Measurements from ENCODE around the gene ADAMTS17. TPM values are rescaled to one million over a fixed set of nuclear protein-coding genes. Genes with fewer than 3 reads are reported as not detected.

ADAMTS17 gene
- total and polyA plus RNA-seq, 4 donors = 0.28 to 46.9 (median 9.1) TPM

DNA sequence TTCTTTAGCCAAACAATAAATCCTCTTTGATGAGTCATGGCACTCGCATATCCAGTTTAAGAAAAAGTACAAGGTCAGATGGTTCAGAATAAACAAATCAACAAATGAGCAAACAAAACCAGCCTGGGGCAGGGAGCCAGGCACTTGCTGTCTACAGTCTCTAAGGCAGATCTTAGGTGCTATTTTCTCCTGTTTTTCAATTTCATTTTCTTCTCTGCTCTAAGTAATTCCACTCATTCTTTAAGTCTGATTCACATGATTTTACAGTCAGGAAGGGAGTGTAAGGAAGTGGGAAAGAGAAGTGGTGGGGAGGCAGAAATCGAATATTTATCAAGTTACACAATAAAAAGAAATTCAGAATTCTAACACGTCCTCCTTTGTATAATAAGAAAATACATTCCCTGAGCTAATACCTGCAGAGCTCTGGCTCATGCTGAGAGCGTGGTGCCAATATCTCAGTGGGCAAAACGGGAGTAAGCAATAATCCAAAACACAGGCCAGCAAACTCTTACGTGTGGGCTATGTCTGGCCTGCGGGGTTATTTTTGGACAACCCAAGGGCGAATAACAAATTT lies 298.6 kb downstream of the ADAMTS17 start:
- H3K4me3 ChIP-seq (ENCODE audit: low read depth in 1 of 3, low read length in 3 of 3) = no peak overlapping the region
- peaks cover 0 to 7% (median 4%) of the 10 kb centered on the region in 4 donors for H3K4me1 ChIP-seq (ENCODE audit: control insufficient read depth in 4 of 4, insufficient read depth in 4 of 4, low read length in 3 of 4)
- peak in 1 of 2 donors; percentile 14 for TF ChIP-seq JUND (IDR thresholded peaks at IDR 0.05)
- no peak for TF ChIP-seq HNF4A (conservative IDR thresholded peaks at IDR 0.05)
- TF ChIP-seq YY1 (IDR thresholded peaks at IDR 0.05) = no peak
- TF ChIP-seq, protein P1, sequence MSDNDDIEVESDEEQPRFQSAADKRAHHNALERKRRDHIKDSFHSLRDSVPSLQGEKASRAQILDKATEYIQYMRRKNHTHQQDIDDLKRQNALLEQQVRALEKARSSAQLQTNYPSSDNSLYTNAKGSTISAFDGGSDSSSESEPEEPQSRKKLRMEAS (IDR thresholded peaks at IDR 0.05) = no peak
- TF ChIP-seq, protein P2, sequence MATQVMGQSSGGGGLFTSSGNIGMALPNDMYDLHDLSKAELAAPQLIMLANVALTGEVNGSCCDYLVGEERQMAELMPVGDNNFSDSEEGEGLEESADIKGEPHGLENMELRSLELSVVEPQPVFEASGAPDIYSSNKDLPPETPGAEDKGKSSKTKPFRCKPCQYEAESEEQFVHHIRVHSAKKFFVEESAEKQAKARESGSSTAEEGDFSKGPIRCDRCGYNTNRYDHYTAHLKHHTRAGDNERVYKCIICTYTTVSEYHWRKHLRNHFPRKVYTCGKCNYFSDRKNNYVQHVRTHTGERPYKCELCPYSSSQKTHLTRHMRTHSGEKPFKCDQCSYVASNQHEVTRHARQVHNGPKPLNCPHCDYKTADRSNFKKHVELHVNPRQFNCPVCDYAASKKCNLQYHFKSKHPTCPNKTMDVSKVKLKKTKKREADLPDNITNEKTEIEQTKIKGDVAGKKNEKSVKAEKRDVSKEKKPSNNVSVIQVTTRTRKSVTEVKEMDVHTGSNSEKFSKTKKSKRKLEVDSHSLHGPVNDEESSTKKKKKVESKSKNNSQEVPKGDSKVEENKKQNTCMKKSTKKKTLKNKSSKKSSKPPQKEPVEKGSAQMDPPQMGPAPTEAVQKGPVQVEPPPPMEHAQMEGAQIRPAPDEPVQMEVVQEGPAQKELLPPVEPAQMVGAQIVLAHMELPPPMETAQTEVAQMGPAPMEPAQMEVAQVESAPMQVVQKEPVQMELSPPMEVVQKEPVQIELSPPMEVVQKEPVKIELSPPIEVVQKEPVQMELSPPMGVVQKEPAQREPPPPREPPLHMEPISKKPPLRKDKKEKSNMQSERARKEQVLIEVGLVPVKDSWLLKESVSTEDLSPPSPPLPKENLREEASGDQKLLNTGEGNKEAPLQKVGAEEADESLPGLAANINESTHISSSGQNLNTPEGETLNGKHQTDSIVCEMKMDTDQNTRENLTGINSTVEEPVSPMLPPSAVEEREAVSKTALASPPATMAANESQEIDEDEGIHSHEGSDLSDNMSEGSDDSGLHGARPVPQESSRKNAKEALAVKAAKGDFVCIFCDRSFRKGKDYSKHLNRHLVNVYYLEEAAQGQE (IDR thresholded peaks at IDR 0.05) = no peak
- no peak for TF ChIP-seq NR2F2 (IDR thresholded peaks at IDR 0.05)
- no peak for TF ChIP-seq GABPA (IDR thresholded peaks at IDR 0.05 in 1 of 2, conservative IDR thresholded peaks at IDR 0.05 in 1 of 2)
- TF ChIP-seq RXRA (IDR thresholded peaks at IDR 0.05) = no peak
- H3K36me3 ChIP-seq (ENCODE audit: control insufficient read depth in 4 of 4, insufficient read depth in 3 of 4, low read depth in 1 of 4, low read length in 3 of 4) = peaks cover 0 to 9% (median 0%) of the 10 kb centered on the region in 4 donors
- WGBS = 70% methylated on average over 8 of the region's 8 CpGs
- H3K9me3 ChIP-seq (ENCODE audit: control insufficient read depth in 4 of 4, low read length in 3 of 4) = no peaks in the 10 kb centered on the region
- no peak overlapping the region for H3K27ac ChIP-seq (ENCODE audit: low read depth in 1 of 2, low read length in 2 of 2)
- H3K27me3 ChIP-seq (ENCODE audit: control insufficient read depth in 4 of 4, insufficient read depth in 4 of 4, low read length in 3 of 4) = no peaks in the 10 kb centered on the region
- DNase-seq (ENCODE audit: low spot score) = no peak
- H3K9ac ChIP-seq (ENCODE audit: low read depth in 1 of 2, low read length in 2 of 2) = no peak overlapping the region

DNA sequence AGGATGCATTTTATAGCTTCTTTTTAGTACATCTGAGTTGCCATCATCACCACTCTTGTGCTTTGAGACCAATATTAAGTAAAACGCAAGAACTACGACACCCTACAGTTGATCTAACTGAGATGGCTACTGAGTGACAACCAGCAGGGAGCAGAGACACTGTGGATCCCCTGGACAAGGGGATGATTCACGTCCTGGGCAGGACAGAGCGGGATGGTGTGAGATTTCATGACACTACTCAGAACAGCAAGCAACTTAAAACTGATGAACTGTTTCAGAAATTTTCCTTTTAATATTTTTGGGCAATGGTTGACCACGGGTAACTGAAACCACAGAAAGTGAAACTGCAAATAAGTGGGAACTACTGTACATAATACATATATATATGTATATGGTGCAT lies 299.2 kb downstream of the ADAMTS17 start:
- 90% methylated on average over 5 of the region's 5 CpGs for WGBS
- Histone ChIP-seq H3K4me3 (ENCODE audit: low read depth in 1 of 3, low read length in 3 of 3) (no peak overlapping the region), H3K27ac (ENCODE audit: low read depth in 1 of 2, low read length in 2 of 2) (no peak overlapping the region)

More for the DNA sequence above, 299.2 kb downstream of the ADAMTS17 start:
- Histone ChIP-seq H3K9ac (ENCODE audit: low read depth in 1 of 2, low read length in 2 of 2) (no peak overlapping the region), H3K36me3 (ENCODE audit: control insufficient read depth in 4 of 4, insufficient read depth in 3 of 4, low read depth in 1 of 4, low read length in 3 of 4) (peaks cover 0 to 7% (median 0%) of the 10 kb centered on the region in 4 donors), H3K4me1 (ENCODE audit: control insufficient read depth in 4 of 4, insufficient read depth in 4 of 4, low read length in 3 of 4) (peaks cover 0 to 7% (median 4%) of the 10 kb centered on the region in 4 donors), H3K27me3 (ENCODE audit: control insufficient read depth in 4 of 4, insufficient read depth in 4 of 4, low read length in 3 of 4) (no peaks in the 10 kb centered on the region), H3K9me3 (ENCODE audit: control insufficient read depth in 4 of 4, low read length in 3 of 4) (no peaks in the 10 kb centered on the region)
- no peak for DNase-seq (ENCODE audit: low spot score)
- TF ChIP-seq, protein P3, sequence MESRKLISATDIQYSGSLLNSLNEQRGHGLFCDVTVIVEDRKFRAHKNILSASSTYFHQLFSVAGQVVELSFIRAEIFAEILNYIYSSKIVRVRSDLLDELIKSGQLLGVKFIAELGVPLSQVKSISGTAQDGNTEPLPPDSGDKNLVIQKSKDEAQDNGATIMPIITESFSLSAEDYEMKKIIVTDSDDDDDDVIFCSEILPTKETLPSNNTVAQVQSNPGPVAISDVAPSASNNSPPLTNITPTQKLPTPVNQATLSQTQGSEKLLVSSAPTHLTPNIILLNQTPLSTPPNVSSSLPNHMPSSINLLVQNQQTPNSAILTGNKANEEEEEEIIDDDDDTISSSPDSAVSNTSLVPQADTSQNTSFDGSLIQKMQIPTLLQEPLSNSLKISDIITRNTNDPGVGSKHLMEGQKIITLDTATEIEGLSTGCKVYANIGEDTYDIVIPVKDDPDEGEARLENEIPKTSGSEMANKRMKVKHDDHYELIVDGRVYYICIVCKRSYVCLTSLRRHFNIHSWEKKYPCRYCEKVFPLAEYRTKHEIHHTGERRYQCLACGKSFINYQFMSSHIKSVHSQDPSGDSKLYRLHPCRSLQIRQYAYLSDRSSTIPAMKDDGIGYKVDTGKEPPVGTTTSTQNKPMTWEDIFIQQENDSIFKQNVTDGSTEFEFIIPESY (IDR thresholded peaks at IDR 0.05) = no peak
- TF ChIP-seq YY1 (IDR thresholded peaks at IDR 0.05) (no peak), TAF1 (conservative IDR thresholded peaks at IDR 0.05) (no peak), RAD21 (IDR thresholded peaks at IDR 0.05) (no peak), SP1 (IDR thresholded peaks at IDR 0.05) (no peak)
- TF ChIP-seq, protein P4, sequence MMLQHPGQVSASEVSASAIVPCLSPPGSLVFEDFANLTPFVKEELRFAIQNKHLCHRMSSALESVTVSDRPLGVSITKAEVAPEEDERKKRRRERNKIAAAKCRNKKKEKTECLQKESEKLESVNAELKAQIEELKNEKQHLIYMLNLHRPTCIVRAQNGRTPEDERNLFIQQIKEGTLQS (IDR thresholded peaks at IDR 0.05) = no peak
